GM19193 (cell line): ENCODE results near the gene HSPA5.

Source experiments
- POLR2A ChIP-seq: IDR thresholded peaks from 4 replicates; pipeline ENCODE4 v1.6.1; 2011; ENCODE audit not compliant: insufficient read depth, insufficient read length; ENCODE audit errors: extremely low read depth

HSPA5 gene

GRCh38 chr9:125255781-125256391 is 14.7 kb upstream of the HSPA5 start:
- TF ChIP-seq POLR2A = no peak

GRCh38 chr9:125254231-125254630 is 13.1 kb upstream of the HSPA5 start:
- no peak for TF ChIP-seq POLR2A

- no peak for TF ChIP-seq POLR2A
These were observed 5.1 kb upstream of the HSPA5 start for GRCh38 chr9:125246261-125246667.

GRCh38 chr9:125243792-125244260 is 2.7 kb upstream of the HSPA5 start:
- no peak for TF ChIP-seq POLR2A

- TF ChIP-seq POLR2A = no peak
These were observed 958 bp upstream of the HSPA5 start for GRCh38 chr9:125241863-125242739.

GRCh38 chr9:125240649-125240999 is 519 bp downstream of the HSPA5 start:
- no peak for TF ChIP-seq POLR2A

GRCh38 chr9:125239631-125240597 is 1.2 kb downstream of the HSPA5 start:
- no peak for TF ChIP-seq POLR2A

GRCh38 chr9:125238915-125239446 is 2.2 kb downstream of the HSPA5 start:
- TF ChIP-seq POLR2A = no peak

- TF ChIP-seq POLR2A = no peak
These were observed 2.8 kb downstream of the HSPA5 start for GRCh38 chr9:125238127-125238914.

GRCh38 chr9:125235804-125236519 is 5.2 kb downstream of the HSPA5 start:
- TF ChIP-seq POLR2A = no peak

- TF ChIP-seq POLR2A = no peak
These were observed 7.5 kb downstream of the HSPA5 start for GRCh38 chr9:125233678-125234077.

- no peak for TF ChIP-seq POLR2A
These were observed 13.4 kb downstream of the HSPA5 start for GRCh38 chr9:125227761-125228160.

GRCh38 chr9:125218621-125219020 is 22.5 kb downstream of the HSPA5 start:
- TF ChIP-seq POLR2A = no peak
